DND-41 (cell line): ENCODE results near the gene ARSA.

Experiments used
- EZH2 ChIP-seq: IDR thresholded peaks from 3 replicates; pipeline ENCODE4 v1.6.1; 2012; ENCODE audit warnings: borderline replicate concordance, low read depth, mild to moderate bottlenecking, moderate library complexity, low read length, inconsistent platforms; ENCODE audit not compliant: severe bottlenecking
- TF ChIP-seq, protein P1 (sequence below): IDR thresholded peaks from 2 replicates; pipeline ENCODE4 v1.5.1; 2012; ENCODE audit warnings: borderline replicate concordance, low read length, moderate library complexity, mild to moderate bottlenecking; ENCODE audit not compliant: poor library complexity, severe bottlenecking; ENCODE audit errors: extremely low read depth

DNA sequence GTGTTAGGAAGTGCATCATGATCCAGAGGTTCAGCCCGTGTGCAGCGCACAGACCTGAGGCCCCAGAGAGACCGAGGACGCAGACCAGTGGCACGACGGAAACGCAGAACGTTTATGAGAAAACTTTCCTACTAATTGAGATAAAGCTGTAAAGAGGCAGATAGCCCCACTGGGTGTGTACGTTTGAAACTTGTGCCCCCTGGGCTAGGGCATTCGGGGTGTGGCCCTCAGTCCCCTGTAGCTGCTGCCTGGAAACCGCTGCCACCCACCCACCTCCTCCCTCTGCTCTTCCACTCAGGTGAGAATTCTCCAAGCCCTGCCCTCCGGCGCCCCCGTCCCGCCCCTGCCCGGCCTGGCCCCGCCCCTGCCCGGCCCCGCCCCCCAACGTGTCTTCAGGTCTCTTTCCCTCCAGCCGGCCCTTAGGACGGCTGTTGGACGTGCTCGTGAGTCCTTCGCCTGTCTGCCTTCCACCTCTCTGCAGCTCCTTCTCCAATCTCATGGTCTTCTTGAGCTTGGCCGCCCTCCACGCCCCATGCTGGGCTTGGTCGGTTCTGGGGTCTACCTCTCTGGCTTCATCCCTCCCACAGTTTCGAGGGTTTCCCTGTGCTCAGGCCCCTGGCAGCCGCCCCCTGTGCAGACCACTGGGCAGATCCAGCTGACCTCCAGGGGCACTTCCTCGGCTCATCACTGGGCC is 15.3 kb downstream of the ARSA start:
- TF ChIP-seq, protein P1, sequence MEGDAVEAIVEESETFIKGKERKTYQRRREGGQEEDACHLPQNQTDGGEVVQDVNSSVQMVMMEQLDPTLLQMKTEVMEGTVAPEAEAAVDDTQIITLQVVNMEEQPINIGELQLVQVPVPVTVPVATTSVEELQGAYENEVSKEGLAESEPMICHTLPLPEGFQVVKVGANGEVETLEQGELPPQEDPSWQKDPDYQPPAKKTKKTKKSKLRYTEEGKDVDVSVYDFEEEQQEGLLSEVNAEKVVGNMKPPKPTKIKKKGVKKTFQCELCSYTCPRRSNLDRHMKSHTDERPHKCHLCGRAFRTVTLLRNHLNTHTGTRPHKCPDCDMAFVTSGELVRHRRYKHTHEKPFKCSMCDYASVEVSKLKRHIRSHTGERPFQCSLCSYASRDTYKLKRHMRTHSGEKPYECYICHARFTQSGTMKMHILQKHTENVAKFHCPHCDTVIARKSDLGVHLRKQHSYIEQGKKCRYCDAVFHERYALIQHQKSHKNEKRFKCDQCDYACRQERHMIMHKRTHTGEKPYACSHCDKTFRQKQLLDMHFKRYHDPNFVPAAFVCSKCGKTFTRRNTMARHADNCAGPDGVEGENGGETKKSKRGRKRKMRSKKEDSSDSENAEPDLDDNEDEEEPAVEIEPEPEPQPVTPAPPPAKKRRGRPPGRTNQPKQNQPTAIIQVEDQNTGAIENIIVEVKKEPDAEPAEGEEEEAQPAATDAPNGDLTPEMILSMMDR = no peak
- no peak for TF ChIP-seq EZH2
